ENCODE results near the gene AGBL5.

Gene AGBL5, protein sequence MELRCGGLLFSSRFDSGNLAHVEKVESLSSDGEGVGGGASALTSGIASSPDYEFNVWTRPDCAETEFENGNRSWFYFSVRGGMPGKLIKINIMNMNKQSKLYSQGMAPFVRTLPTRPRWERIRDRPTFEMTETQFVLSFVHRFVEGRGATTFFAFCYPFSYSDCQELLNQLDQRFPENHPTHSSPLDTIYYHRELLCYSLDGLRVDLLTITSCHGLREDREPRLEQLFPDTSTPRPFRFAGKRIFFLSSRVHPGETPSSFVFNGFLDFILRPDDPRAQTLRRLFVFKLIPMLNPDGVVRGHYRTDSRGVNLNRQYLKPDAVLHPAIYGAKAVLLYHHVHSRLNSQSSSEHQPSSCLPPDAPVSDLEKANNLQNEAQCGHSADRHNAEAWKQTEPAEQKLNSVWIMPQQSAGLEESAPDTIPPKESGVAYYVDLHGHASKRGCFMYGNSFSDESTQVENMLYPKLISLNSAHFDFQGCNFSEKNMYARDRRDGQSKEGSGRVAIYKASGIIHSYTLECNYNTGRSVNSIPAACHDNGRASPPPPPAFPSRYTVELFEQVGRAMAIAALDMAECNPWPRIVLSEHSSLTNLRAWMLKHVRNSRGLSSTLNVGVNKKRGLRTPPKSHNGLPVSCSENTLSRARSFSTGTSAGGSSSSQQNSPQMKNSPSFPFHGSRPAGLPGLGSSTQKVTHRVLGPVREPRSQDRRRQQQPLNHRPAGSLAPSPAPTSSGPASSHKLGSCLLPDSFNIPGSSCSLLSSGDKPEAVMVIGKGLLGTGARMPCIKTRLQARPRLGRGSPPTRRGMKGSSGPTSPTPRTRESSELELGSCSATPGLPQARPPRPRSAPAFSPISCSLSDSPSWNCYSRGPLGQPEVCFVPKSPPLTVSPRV

DNA sequence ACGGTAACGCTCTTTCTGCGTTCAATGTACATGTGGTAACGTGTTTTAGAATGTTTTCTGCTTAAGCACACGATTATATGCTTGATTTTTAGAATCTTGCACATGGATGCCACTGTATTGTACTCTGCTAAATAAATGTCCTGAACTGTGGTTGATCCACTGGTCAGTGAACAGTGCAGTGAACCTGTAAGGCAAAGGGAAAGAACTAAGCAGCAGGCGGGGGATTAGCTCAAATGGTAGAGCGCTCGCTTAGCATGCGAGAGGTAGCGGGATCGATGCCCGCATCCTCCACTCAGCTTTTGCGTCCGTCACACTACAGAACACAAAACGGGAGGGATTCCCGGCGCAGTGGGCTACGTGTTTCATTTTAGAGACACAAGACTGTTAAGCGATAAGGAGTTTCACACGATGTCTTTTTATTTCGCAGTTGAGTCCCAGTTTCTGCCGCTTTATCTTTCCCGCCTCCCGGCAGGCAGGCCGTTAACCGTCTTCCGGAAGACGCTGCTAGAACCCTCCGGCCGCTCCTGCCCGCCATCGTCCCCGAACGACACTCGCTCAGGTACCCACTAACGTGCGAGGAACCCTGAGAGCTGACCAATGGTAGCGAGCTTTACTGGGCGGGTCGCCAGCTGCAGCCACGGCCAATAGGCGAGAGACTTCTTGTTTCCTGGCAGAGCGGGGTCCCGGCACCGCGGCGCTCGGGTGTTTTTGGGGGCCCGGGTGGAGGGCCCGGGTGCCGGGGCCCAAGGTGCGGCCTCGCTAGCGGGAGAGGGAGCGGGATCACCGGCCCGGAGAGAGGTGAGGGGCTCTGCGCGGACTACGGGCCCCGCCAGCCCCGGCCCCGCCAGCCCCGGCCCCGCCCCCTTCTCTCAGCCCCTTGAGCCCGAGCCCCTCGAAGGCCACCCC, at the start of gene AGBL5:
Gene AGBL5, plus strand, starts transcription at position 673 of the 906 bp plus-strand sequence. CDS start 1,291 bp downstream, outside the sequence.
- peak; percentile 87 for DNase-seq

DNA sequence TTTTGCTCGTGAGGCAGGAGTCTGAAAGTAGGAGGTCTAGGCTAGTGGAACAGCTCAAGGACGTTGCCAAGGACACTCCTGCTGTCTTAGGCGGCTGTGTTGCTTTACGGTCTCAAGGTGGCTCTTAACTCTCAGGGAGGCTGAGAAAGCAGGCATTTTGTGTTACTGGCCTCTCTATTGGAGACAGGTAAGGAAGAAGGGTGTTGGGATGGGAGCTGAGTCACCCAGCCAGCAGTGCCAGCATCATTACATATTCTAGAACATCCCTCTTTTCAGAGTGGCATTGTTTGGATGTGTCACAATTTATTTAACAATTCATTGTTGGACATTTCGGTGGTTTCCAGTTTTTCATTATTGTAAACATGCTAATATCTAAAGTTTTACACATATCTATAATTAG, 49.5 kb upstream of the AGBL5 start:
- no peak for DNase-seq

DNA sequence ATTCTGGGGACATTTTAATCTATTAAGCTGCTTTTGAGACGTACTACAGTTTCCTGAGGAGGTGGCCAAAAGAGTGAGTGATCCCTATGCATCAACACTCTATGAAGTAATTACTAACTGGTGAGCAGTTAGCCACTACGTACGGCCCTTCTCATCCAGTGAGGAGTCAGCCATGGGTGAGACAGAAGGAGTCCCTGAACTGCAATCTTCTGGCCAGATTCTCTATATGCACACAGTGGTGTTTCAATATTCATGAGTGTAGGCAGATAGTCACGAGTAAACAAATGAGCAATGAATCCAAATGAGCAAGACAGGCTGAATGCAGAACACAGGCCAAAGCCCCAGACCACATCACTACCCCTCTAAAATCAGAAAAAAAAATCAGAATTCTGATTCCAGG, 48.5 kb upstream of the AGBL5 start:
- DNase-seq = peak; percentile 70

DNA sequence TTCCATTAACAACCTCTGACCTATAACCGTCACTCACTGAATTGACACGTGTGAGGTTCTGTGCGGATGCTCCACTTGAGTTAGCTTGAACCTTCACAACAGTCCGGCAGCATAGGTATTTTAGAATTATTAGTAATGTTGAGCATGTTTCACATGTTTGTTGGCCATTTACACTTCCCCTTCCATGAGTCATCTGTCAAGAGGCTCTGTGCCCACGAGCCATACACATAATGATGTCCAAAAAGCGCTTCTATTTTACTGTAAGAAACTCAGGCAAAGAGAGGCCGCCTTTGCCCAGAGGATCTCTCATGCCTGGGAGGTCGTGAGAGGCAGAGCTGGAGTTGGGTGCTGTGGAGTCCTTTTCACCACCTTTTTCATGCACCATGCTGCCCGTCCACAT, 47.6 kb upstream of the AGBL5 start:
- peak; percentile 62 for DNase-seq

DNA sequence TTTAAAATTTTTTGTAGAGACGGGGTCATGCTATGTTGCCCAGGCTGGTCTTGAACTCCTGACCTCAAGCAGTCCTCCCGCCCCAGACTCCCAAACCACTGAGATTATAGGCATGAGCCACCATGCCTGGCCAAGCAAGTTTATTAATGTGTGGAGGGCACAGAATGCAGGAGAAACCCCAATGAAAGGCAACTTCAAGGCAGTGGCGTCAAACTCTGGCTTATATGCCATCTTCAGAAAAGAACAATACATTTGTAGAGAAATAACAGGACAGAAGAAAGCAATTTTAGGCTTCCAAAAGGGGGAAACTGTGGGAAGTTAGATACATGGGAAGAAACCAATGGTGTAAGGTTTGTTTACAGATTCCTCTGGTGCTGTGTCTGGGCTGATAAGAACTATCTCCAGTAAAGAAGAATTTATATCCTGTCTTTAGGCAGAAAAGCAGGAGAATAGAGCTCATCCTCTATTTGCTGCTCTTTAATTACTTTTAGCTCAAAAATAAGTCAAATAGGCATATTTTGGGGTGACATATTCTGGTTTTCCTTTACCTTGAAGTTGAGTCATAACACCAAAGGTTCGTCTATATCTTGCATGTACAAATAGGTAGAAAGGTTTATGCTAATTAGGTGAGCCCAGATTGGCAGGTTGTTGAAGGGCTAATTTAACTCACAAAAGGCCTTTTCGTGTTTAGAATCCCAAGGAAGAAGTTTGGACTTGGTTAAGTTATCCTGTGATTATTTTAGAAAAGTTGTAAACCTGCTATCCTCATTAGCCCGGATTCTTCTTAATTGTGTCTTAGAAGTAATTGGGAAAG, 44.7 kb upstream of the AGBL5 start:
- DNase-seq = no peak

DNA sequence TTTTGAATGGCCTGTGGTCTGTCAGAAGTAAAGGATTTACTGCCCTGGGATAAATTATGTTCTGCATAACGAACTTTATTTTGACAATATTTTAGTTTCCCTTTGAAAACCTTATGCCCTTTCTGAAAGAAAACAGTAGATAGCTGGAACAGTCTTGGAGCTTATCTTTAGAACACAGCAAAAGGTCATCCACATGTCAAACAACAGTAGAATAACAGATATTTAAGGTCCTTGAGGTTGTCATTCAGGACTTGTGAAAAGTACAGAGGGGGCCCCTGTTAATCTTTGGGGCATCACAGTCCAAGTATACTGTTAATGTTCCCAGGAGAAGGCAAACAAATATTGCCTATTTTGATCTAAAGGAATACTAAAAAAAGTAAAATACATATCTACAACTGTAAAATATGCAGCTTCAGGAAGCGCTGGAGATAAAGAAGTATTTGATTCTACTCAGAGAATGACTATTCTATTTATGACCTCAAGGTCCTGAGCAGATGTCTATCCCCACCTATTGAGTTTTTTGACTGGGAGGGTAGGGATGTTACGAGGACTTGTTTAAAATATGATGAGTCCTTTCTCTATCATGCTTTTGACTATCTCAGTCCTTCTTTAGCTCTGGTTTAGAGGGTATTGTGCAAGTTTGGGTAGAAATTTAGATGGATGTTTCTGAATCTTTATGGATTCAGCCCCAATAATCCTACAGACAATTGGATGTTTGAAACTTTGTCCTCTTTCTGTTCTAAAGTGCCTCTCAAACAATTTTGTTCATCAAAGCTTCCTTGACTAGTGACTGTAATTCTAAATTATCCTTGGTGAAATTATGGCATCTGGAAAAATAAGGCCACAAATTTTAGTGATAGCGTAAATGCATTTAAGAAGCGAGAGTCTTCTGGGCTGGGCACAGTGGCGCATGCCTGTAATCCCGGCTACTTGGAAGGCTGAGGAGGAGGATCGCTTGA, 43.8 kb upstream of the AGBL5 start:
- DNase-seq = no peak

DNA sequence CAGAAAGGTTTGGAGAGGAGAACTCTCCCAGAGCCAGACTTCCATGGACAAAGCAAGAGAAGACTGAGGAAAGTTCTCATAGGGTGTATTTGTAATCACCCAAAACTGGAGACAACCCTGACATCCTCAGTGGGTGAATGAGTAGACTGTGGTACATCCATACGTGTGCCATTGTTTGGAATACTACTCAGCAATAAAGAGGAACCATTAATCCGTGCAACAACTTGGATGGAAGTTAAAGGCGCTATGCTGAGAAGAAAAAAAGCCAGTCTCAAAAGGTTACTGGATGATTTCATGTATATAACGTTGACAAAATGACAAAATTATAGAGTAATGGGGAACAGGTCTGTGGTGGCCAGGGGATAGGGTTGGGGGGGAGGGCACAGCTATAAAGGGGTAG, 42.8 kb upstream of the AGBL5 start:
- DNase-seq = no peak

DNA sequence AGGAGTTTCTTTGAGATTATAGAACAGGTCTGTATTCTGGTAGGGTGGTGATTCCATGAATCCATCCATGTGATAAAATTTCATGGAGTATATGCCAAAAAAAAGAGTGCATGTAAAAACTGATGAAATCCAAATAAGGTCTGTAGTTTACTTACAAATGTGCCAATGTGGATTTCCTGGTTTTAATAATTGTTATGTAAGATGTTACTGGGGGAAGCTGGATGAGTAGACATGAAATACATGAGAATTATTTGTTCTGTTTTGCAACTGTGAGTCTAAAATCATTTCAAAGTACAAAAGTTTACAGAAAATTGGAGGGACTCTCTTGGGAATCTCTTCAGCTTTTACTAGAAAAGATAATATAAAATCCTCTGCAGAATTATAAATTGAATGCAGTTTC, 42.4 kb upstream of the AGBL5 start:
- DNase-seq = no peak

DNA sequence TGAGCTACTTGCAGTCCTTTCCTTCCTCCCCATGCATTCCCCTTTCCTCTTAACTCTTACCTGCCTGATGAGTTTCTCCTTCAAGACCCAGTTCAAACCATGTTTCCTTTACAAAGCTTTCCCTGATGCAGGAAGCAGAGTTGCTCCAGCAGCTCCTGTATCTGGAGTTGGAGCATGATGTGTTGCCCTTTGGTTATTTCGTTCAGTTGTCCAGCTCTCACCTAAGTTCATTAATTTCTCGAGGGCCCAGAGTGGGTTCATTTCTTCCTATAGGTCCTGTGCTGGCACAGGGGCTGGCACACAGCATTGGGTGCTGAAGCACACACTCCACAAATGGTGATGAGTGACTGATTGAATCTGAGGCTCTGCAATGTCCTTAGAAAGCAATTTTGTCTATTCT, 41.8 kb upstream of the AGBL5 start:
- DNase-seq = no peak

DNA sequence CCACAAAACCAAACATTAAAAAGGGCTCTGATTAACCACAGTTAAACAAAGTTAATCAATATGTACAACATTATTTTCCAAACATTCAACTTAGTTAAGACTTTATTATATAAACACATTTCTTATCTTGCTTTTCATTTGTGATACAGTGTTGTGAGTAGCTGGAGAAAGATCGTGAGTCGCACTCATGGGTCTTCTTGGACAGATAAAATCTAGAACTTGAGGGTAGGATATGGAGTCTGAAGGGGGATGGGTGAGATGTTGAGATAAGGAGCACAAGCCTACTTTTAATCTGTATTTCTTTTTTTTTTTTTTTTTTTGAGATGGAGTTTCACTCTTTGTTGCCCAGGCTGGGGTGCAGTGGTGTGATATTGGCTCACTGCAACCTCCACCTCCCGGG, 41.3 kb upstream of the AGBL5 start:
- no peak for DNase-seq

DNA sequence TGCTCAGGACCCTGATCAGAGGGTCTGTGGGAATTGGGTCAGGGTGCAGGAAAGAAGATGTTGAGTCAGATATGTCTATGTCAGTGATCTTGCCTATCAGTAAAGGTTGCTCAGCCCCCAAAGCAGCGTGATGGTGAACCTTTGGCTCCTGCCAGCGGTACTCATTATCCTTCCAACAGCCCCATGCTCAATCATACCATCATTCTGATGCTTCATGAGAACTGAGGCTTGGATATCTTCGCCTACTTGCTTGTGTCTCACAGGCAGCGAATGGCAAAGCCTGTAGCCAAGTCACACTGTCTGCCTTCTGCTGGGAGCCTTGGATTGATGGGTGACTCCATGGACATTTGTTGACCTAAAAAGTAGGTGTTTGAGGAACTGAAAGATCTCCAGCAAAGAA, 37.7 kb upstream of the AGBL5 start:
- DNase-seq = no peak

DNA sequence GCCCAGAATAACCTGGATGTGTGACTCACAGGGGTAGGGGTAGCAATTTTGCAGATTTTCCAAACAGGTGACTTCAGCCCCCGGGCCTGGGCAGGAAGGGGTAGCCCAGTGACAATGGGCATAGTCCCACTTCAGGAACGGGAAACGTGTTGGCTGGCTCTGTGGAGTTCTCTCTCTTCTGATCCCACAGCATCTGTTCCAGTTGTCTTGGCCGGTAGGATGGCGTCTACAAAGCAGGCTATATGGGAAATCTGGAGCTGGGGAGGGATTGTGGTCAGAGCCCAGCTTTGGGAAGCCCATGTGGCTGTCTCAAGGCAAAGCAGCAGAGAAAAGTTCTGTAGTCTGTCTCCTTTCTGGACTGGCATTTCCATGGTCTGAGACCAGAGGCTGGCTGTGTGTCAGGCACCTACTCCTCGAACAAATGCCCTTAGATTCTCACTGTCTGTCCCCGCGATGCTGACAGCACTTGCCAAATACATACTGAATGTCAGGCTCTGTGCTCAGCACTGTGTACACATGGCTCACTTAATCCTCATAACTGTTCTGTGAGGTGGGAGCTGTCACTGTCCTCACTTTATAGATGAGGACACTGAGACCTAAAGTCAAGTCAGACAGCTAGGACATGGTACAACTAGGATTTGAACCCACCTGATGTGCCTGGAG, 36.6 kb upstream of the AGBL5 start:
- DNase-seq = no peak

DNA sequence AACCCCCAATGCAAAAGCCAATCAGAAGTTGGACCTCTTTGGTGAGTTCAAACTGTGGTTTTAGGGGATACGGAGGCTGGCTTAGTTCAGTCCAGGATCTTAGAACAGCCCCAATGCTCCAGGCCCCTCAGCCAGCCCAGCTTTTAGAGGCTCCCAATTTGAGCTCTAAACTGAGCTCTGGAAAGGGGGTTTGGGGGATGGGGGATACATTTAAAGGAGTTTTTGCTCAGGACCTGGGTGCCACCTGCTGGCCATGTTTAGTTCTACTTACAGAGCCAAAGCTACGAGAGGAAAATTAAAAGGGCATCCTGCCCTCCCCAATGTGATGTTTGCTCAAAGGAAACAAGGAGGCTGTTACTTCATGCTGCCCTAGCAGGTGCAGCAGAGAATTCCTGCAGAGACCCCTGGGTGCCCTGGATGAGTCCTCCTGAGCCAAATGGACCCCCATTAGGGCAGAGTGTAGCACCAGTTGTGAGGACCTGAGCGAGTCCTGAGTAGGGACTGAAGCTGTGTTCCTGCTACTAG, 34.6 kb upstream of the AGBL5 start:
- peak; percentile 48 for DNase-seq

DNA sequence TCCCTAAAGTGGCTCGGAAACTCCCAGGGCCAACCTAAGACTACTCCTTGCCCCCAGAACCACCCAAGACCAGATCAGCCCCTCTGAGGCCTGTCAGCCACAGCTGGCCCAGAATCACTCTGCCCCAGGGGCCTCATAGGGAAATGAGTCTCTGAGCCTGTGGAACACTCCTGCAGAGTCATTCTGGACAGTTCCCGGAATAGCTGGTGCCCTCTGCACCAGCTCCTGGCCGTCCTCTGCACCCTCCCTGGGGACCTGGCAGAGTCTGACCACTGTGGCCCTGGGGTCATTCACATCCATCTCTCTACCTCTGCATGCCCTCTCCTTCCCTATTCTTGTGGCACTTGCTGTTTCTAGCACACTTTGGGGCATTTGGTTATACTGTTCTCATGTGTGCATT, 33.3 kb upstream of the AGBL5 start:
- no peak for DNase-seq

DNA sequence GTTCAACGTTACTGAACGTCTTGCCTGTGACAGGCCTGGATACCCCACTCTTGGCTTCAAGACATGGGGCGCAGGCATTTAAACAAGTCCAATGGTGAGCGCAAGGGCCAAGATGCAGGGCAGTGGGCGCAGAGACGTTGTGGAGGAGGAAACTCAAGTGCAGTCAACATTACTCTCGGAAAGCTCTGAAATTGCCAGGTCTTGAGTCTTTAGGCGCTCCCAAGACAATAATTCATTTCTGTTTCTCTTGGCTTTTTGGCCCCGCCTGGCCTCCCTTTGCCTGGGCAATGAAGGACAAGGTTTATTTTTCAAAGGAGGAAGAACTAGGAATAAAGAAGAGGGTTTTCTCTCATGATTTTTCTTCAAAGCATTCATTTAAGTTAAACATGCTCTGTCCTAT, 32.0 kb upstream of the AGBL5 start:
- no peak for DNase-seq

DNA sequence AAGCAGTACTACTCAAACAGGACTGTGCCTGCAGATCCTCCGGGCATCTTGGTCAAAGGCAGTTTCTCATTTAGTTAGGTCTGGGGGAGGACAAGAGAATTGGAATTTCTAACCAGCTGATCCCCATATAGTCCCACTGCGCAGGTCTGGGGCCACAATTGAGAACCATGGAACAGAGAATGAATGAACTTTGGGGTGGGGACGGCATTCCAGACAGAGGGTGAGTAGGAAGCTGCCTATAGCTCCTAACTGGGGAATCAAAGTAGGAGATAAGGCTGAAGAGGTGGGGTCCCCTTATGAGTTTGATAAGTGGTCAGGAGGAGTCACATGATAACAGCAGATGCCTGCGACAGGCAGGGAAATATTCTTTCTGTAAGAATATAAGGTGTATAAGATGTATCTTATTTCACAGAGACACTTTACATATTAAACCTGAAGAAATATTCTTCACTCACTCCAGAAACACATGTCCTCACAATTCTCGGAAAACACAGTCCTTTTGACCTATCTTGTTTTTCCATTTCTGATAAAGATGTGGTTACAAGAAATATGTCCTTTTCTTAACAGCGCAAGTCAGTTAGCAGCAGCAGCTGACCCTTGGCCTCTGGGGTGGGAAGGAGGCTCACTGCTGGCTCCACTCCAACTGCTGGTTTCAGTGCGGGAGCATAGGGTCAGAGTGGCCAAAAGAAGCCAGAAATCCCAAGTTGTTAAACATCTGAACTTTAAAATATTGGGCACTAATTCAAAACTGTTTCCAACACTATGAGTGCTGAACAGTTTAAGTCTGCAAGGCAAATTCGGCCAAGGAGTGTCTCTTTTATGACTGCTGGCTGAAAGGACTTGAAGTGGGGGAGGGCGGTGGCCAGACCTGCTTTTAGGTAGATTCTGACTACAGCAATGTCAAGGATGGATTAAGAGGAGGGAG, 31.3 kb upstream of the AGBL5 start:
- no peak for DNase-seq

DNA sequence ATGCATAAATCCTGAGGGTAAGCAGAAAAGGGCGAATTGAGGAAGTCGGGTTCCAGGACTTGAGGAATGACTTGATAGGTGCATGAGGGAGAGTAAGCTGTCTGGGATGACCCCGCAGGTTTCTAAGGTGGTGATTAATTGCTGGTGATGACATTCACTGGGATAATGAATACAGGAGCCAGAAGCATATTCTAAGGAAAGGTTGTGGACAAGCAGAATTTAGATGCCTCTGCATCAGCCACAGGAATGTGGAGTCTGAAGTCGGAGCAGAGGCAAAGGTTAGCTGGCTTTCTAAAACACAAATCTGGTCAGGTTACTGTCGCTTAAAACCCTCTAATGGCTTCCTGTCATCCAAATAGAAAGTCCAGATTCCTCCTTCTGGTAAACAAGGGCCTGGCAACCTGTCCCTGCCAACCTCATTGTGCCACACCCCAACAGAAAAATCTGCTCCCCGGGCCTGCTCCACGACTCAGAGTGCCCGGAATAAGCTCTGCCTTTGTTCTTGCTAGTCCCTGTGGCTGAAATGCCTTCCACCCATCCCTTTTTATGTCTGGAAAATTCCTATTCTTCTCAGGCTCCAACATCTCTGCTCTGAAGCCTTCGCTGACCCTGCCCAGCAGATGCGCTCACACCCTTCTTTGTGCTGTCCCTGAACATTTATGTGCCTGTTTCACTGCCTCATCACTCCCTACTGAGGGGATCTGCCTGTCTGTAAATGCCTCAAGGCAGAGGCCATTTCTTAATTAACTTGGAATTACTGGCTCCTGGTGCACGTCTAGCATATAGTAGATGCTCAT, 30.0 kb upstream of the AGBL5 start:
- no peak for DNase-seq

DNA sequence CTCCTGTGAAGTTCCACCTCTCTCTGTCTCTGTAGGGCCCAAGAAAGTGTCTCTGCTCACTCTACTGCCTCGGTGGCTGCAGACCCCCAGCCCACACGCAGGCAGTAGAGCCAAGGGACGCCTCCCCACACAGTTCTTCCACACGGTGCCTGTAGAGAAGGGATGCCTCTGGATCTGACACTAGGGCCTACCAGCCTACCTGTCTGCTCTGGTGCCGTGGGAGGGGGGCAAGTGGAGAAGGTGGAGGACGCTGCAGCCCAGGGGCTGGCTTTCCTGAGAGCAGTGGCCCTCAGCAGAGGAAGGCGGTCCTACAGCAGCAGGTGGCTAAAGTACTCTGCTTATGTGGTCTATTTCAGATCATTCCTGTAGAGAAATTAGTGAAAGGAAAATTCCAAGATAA, 27.7 kb upstream of the AGBL5 start:
- DNase-seq = no peak

Measured in HCEC 1CT (cell line).